K562 (cell line): ENCODE results near the gene EHBP1L1. TPM values are rescaled to one million over a fixed set of nuclear protein-coding genes. Genes with fewer than 3 reads are reported as not detected.
A peak's percentile ranks its signal among the peaks of the same experiment; 100 is the strongest.

Experiments used
- CTBP1 ChIP-seq: fragments of 450-650 bp; IDR thresholded peaks from 2 replicates; pipeline ENCODE4 v1.6.1; 2016; ENCODE audit warnings: borderline replicate concordance
- EGR1 ChIP-seq: fragments of 450-650 bp; conservative IDR thresholded peaks from 2 replicates; pipeline ENCODE4 v1.6.1; 2017; ENCODE audit warnings: mild to moderate bottlenecking
- ELF4 ChIP-seq: fragments of 450-650 bp; formaldehyde crosslinking; IDR thresholded peaks from 2 replicates; pipeline ENCODE4 v1.4.0; 2022; ENCODE audit warnings: missing genetic modification characterization
- GABPB1 ChIP-seq: sonication (generic); formaldehyde crosslinking; IDR thresholded peaks from 2 replicates; pipeline ENCODE4 v1.8.0; 2022; ENCODE audit warnings: mild to moderate bottlenecking, missing genetic modification reagents
- GTF2A2 ChIP-seq: IDR thresholded peaks from 2 replicates; pipeline ENCODE4 v1.6.1; 2016; ENCODE audit warnings: mild to moderate bottlenecking, missing genetic modification characterization, missing compliant biosample characterization
- HMG20B ChIP-seq: fragments of 250-450 bp; sonication (Bioruptor Pico); IDR thresholded peaks from 2 replicates; pipeline ENCODE4 v1.5.0; 2021; ENCODE audit warnings: mild to moderate bottlenecking
- HMGN3 ChIP-seq: IDR thresholded peaks from 2 replicates; pipeline ENCODE4 v1.6.1; 2011; ENCODE audit warnings: borderline replicate concordance, low read depth, mild to moderate bottlenecking, mixed read lengths, low read length; ENCODE audit not compliant: insufficient read length; ENCODE audit errors: extremely low read depth
- LARP7 ChIP-seq: fragments of 450-650 bp; IDR thresholded peaks from 2 replicates; pipeline ENCODE4 v1.6.1; 2016
- PCBP1 ChIP-seq: fragments of 200-400 bp; formaldehyde crosslinking; IDR thresholded peaks from 2 replicates; pipeline ENCODE4 v1.6.1; 2018; ENCODE audit warnings: mild to moderate bottlenecking, low read depth, low read length; ENCODE audit not compliant: poor library complexity, severe bottlenecking
- PHF8 ChIP-seq: fragments of 200-600 bp; sonication (generic); IDR thresholded peaks from 2 replicates; pipeline ENCODE4 v1.6.1; 2012; ENCODE audit warnings: mixed run types, mild to moderate bottlenecking, inconsistent platforms, low read length, moderate library complexity, borderline replicate concordance
- POLR2A ChIP-seq: fragments of 450-650 bp; conservative IDR thresholded peaks from 2 replicates; pipeline ENCODE4 v1.6.1; 2016
- RFX1 ChIP-seq: fragments of 450-650 bp; IDR thresholded peaks from 2 replicates; pipeline ENCODE4 v1.6.1; 2016; ENCODE audit warnings: mild to moderate bottlenecking, moderate library complexity
- SMARCA5 ChIP-seq: fragments of 450-650 bp; IDR thresholded peaks from 2 replicates; pipeline ENCODE4 v1.6.1; 2016
- SOX6 ChIP-seq: fragments of 450-650 bp; IDR thresholded peaks from 2 replicates; pipeline ENCODE4 v1.6.1; 2014; ENCODE audit warnings: mild to moderate bottlenecking
- TCF15 ChIP-seq: fragments of 250-450 bp; sonication (Bioruptor Pico); IDR thresholded peaks from 2 replicates; pipeline ENCODE4 v1.8.0; 2022; ENCODE audit warnings: moderate library complexity, mild to moderate bottlenecking, inconsistent platforms
- THAP7 ChIP-seq: fragments of 250-450 bp; sonication (Bioruptor Pico); IDR thresholded peaks from 2 replicates; pipeline ENCODE4 v1.5.0; 2021
- YY1 ChIP-seq, 3 experiments: IDR thresholded peaks; 2 replicates each; pipeline ENCODE4 v1.6.1; 2011; ENCODE audit warnings: low read length in 2 of 3, mild to moderate bottlenecking in 2 of 3, moderate library complexity in 2 of 3, borderline replicate concordance in 1 of 3, control low read depth in 1 of 3, low read depth in 1 of 3; ENCODE audit not compliant: insufficient read depth in 3 of 3, insufficient replicate concordance in 2 of 3, control insufficient read depth in 1 of 3, insufficient read length in 1 of 3; ENCODE audit errors: extremely low read depth in 1 of 3
- ZBTB7A ChIP-seq: IDR thresholded peaks from 2 replicates; pipeline ENCODE4 v1.6.1; 2011; ENCODE audit warnings: low read depth, mild to moderate bottlenecking, low read length, moderate library complexity, borderline replicate concordance; ENCODE audit not compliant: control insufficient read depth
- ZFX ChIP-seq: sonication (generic); formaldehyde crosslinking; IDR thresholded peaks from 2 replicates; pipeline ENCODE4 v1.8.0; 2022; ENCODE audit warnings: mild to moderate bottlenecking, missing genetic modification reagents, moderate library complexity
- ZHX1 ChIP-seq: fragments of 150-350 bp; conservative IDR thresholded peaks from 2 replicates; pipeline ENCODE4 v1.6.1; 2014; ENCODE audit warnings: low read length
- ZNF134 ChIP-seq: fragments of 250-450 bp; sonication (Bioruptor Pico); conservative IDR thresholded peaks from 2 replicates; pipeline ENCODE4 v1.4.0; 2020
- ZNF165 ChIP-seq: fragments of 250-450 bp; sonication (Bioruptor Pico); IDR thresholded peaks from 2 replicates; pipeline ENCODE4 v1.4.0; 2020; ENCODE audit warnings: borderline replicate concordance
- ZNF212 ChIP-seq: fragments of 450-650 bp; formaldehyde crosslinking; IDR thresholded peaks from 2 replicates; pipeline ENCODE4 v1.4.0; 2020; ENCODE audit warnings: mild to moderate bottlenecking
- polyA plus RNA-seq, 8 experiments: library from polyadenylated mRNA; depleted of rRNA in 4 of 8; stranded (reverse) in 5 of 8; unstranded in 3 of 8; fragments of >200 nt; fragmentation: Nextera tagmentation in 2 of 8; fragmentation: Illumina TruSeq in 1 of 8; extraction: Ambion mirVana in 2 of 8; extraction: Trizol in 1 of 8; gene quantifications; 2 replicates each; pipeline versions ENCODE4 v1.2.1 to v1.2.3, GENCODE V29; 2011 to 2014; ENCODE audit warnings: inconsistent platforms in 1 of 8, missing spikeins in 1 of 8
- total RNA-seq, 7 experiments: library from RNA; depleted of rRNA in 6 of 7; stranded (reverse); fragments of >200 nt in 6 of 7; fragmentation: Illumina TruSeq in 2 of 7; extraction: Trizol in 2 of 7; gene quantifications; 2 replicates each; pipeline versions ENCODE4 v1.2.1 to v1.2.3, GENCODE V29; 2011 to 2021; ENCODE audit warnings: low replicate concordance in 1 of 7

The EHBP1L1 gene
- total and polyA plus RNA-seq, 9 of the 15 experiments (the other 6 are each of a cell fraction or from before 2014, with no cell fraction given), result 0.03 to 87.1 (median 26.3) TPM

- peak; percentile 56 for TF ChIP-seq ZFX
- TF ChIP-seq PCBP1, result peak; percentile 48
- no peak for TF ChIP-seq ZHX1
- peak; percentile 52; the same call in 1 of the 2 replicates for TF ChIP-seq PHF8
- no peak for TF ChIP-seq EGR1
- no peak for TF ChIP-seq ELF4 (CRISPR knock-in tag)
- TF ChIP-seq LARP7, result no peak
- TF ChIP-seq POLR2A, result peak; percentile 51
- TF ChIP-seq SOX6, result no peak
- peak in 1 of 3 experiments; percentile 7 for TF ChIP-seq YY1 (IDR thresholded peaks at IDR 0.05; ENCODE audit: borderline replicate concordance in 1 of 3, control insufficient read depth in 1 of 3, extremely low read depth in 1 of 3, insufficient read depth in 3 of 3, insufficient read length in 1 of 3, insufficient replicate concordance in 2 of 3, low read depth in 1 of 3, low read length in 2 of 3)
- TF ChIP-seq THAP7 (CRISPR knock-in tag), result no peak
- no peak for TF ChIP-seq SMARCA5
- TF ChIP-seq RFX1, result no peak
- TF ChIP-seq ZNF165, result no peak
- TF ChIP-seq ZNF212, result no peak
- no peak for TF ChIP-seq GTF2A2 (tag)
- TF ChIP-seq ZBTB7A, result 0 out of 2 replicates have a peak, but pooled peaks have one; percentile 41
- peak; percentile 90 for TF ChIP-seq ZNF134 (CRISPR knock-in tag)
- TF ChIP-seq HMG20B (CRISPR knock-in tag), result no peak
- TF ChIP-seq TCF15 (CRISPR knock-in tag), result no peak
- TF ChIP-seq CTBP1, result 0 out of 2 replicates have a peak, but pooled peaks have one; percentile 17
- TF ChIP-seq GABPB1, result no peak
- TF ChIP-seq HMGN3, result peak; percentile 64
These were observed 22.4 kb upstream of the EHBP1L1 start (continued) for GRCh38 chr11:65553301-65554001.
